ENCODE results near the gene GRK5. TPM values are rescaled to one million over a fixed set of nuclear protein-coding genes. Genes with fewer than 3 reads are reported as not detected.

Gene GRK5
- total RNA-seq, 2 experiments from 2014 or later: 11.4 to 13.3 TPM

DNA sequence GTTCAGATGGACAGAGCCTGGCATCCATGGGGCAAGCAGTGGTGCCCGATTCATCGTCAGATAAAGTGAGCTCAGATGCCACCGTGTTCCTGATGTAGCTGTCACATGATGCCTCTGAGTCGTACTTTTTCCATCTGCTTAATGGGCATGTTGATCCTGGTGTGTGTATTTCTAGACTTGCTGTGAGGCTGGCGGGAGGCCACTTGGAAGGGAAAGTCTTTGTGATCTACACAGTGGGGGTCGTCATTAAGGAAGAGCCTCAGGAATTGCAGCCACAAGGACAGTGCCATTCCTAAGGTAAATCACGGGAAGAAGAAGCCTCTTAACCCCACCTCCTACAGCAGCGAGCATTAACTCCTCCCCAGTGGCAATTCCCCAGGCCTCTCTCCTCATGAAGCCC is 272.2 kb downstream of the GRK5 start:
- ChIA-PET CTCF (interaction anchor here (0.7 to 1.7 kb wide), 5 partner anchors 8 to 34 kb away, joined by 3 to 5 read pairs (median 3); no protein-coding TSS in a partner anchor), POLR2A (no interaction called here)

DNA sequence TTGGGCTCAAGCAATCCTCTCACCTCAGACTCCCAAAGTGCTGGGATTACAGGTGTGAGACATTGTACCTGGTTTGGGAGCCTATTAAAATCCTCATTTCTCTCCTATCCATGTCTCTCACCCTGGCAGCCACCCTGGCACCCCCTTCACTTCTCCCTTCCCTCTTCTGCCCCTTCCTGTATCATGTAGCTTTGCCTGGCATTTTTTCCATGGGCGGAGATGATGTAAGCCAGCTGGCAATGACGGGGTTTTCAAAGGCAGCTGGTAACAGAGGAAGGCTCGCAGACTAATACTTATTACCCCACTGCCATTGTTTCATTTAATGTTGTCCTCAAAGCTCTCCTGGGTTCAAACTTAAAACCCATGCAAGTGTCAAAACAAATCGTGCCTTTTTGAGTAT is 273.3 kb downstream of the GRK5 start:
- ChIA-PET POLR2A (interaction anchor here (0.7 kb wide), 1 partner anchor 140 kb away, joined by 13 read pairs; no protein-coding TSS in a partner anchor), CTCF (interaction anchor here (1.3 to 1.6 kb wide), 2 partner anchors 10 to 35 kb away, joined by 3 to 5 read pairs; no protein-coding TSS in a partner anchor)

DNA sequence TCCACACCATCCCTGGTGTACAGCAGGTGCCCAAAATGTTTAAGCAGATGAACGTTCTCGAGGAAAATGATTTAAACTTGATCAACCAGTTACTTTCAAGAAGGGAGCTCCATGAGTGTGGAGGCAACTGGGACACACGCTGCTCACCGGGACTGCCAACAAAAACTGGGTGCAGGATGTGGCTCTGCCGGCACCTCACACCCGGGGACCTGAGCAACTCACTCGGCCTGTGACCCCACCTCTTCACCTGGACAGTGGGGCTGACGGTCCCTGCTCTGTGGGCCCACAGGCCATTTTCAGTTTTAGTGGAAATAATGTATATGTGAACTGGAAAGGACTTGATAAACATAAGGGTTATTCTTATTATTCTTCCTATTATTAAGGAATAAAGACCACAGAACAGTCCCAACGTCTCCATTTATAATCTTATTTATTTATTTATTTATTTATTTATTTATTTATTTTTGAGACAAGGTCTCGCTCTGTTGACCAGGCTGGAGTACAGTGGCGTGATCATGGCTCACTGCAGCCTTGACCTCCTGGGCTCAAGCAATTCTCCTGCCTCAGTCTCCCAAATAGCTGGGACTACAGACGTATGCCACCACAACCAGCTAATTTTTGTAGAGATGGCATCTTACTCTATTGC is 274.5 kb downstream of the GRK5 start:
- ChIA-PET POLR2A (no interaction called here), CTCF (interaction anchor here (1.3 kb wide), 1 partner anchor 36 kb away, joined by 3 read pairs; no protein-coding TSS in a partner anchor)

DNA sequence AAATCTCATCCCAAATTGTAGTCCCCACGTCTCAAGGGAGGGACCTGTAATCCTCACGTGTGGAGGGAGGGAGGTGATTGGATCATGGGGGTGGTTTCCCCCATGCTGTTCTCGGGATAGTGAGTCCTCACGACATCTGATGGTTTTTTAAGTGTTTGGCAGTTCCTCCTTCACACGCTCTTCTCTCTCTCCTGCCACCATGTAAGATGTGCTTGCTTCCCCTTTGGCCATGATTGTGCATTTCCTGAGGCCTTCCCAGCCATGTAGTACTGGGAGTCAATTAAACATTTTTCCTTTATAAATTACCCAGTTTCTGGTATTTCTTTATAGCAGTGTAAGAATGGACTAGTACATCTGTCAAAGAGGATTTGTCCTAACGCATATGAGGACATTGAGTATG is 275.6 kb downstream of the GRK5 start:
- CTCF ChIA-PET: no interaction called here

DNA sequence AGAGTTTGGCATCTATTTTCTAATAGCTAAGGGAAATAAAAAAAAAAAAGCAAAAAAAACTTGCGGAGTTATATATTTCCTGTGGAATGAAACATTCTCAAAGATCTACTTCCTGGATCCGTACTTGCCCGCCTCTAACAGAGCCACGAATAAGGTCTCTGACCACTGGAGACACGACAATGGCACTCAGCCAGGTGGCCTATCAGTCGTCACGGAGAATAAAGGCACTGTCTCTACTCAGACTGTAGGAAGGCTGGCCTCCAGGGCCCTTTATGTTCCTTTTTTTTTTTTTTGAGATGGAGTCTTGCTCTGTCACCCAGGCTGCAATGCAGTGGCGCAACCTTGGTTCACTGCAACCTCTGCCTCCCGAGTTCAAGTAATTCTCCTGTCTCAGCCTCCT is 276.5 kb downstream of the GRK5 start:
- ChIA-PET POLR2A (no interaction called here), CTCF (no interaction called here)

More for the DNA sequence above, 275.6 kb downstream of the GRK5 start:
- POLR2A ChIA-PET: no interaction called here

DNA sequence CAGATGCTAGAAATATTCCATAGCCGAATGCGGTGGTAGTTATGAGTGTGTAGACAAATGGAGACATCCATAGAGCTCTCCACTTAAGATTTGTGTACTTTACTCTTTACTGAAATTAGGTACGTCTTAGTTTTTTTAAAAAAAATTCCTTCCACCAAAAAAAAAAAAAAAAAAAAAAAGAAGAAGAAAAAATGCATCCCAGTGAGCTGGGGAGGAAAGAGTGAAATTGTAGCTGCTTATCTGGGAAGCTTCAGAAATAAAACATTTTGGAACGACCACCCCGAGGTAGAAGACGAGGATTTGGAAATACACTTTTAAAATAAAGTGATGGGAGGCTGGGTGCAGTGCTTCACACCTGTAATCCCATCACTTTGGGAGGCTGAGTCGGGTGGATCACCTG is 281.3 kb downstream of the GRK5 start:
- ChIA-PET POLR2A (interaction anchor here (0.6 kb wide), 2 partner anchors 55 to 108 kb away, joined by 5 to 11 read pairs; partner anchors contain the start of gene TIAL1), CTCF (interaction anchor here (1.1 to 2.2 kb wide), 6 partner anchors 43 to 73 kb away, joined by 3 to 6 read pairs (median 4); partner anchors contain the start of gene RGS10)

DNA sequence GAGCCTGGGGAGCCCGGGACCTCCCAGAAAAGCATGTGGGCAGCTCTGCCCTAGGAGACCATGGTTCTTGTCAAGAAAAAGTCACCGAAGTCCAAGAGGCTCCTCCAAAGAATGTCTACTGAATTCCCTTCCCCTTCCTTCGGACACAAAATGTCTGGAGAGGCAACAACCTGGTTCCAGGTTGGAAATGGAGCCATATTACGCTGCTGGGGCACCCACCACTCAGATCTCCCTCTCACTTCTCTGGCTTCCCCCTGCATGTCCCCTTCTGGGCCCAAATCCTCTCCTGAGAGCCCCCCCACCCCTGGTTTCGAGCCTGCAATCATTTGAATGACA is 282.6 kb downstream of the GRK5 start:
- ChIA-PET POLR2A (interaction anchor here (0.6 to 1.2 kb wide), 3 partner anchors 150 to 926 kb away, joined by 3 to 5 read pairs (median 3); partner anchors contain the start of gene GRK5), CTCF (interaction anchor here (0.5 to 2.2 kb wide), 21 partner anchors 10 to 454 kb away, joined by 3 to 7 read pairs (median 3); partner anchors contain the start of gene RGS10)

DNA sequence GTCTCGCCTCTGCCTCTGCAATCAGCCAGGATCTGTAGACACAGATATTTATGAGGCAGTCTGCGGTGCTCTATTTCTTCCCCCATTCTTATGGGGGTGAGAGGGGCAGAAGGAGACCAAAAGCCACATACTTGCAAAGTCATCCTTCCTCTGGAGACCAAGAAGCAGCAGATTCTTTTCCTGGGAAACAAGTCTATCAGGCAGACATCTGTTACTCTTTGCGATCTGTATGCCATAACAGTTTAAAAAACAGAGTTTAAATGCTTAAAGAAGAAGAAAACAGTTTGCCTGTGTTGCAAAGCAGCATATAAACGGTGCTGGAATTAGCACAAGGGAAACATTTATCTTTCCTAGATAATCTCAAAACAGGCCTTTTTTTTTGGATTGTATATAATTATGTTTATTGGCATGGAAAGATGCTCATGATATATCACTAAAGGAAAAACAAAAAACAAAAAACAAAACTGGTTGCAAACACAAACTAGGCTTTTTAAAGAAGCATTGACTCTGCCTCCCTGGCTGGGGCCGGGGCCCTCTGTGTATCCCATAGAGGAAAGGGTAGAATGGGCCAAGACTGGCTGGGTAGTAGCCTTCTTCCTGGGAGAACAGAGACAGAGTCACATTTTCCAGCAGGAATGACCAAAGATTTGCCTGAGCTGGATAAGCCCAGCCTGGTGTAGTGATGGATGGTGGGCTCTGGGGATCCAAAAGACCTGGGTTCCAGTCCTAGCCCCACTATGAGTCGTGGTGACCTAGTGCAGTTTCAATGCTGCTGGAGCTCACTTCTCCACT is 284.8 kb downstream of the GRK5 start:
- ChIA-PET CTCF (no interaction called here), POLR2A (no interaction called here)

DNA sequence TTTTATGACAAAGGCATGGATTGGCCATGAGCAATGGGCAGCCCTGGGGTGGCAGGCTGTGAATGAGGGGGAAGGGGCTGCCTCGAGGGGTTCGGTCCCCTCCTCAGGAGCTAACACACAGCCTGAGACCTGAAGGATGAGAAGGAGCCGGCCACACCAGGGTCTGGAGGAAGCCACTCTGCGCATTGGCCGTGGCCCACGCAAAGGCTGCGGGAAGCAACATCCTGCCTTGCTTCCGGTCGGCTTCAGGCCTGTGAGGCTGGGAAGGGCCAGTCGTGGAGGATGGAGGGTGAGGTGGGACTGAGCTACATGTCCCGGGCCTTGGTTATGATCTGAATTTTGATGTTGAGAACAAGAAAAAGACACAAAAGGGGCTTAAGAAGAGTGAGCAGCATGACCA is 285.8 kb downstream of the GRK5 start:
- ChIA-PET POLR2A (no interaction called here), CTCF (interaction anchor here (0.7 to 1.2 kb wide), 3 partner anchors 15 to 144 kb away, joined by 3 to 5 read pairs (median 5); no protein-coding TSS in a partner anchor)

DNA sequence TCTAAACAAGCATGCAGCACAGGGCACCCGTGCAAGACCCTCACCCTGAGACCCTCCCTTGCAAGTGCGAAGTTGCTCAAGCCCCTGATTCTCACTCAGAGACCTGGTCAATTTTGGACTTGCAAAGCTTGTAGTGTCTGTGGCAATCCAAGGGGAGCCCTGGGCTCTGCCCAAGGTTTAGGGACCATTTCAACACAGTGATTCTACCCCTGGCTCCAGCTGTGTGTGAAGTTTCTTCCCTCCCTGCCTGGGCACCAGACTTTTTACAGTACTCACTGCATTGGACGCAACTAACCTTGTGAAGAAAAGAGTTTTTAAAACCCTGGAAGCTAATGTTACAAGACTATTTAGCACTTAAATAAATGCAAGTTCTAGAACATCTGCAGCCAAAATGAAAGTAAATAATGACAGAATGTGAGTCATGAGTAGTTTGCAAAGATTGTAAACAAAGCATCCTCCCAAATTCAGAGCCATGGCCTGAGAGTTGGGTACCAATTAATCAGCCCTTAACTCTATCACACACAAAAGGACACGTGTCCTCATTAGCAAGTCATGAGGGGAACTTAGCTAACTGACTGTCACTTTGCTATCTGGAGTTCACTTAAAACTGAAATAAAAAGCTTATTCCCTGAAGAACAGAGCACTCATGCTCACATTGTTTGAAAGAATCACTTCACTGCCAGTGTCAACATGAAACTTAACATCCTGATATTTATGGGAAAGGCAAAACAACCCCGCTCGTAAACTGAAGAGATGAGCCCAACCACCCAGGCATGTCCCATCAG is 287.1 kb downstream of the GRK5 start:
- ChIA-PET POLR2A (no interaction called here), CTCF (interaction anchor here (0.7 to 1.2 kb wide), 5 partner anchors 15 to 192 kb away, joined by 3 to 5 read pairs (median 3); partner anchors contain the start of gene RGS10)

DNA sequence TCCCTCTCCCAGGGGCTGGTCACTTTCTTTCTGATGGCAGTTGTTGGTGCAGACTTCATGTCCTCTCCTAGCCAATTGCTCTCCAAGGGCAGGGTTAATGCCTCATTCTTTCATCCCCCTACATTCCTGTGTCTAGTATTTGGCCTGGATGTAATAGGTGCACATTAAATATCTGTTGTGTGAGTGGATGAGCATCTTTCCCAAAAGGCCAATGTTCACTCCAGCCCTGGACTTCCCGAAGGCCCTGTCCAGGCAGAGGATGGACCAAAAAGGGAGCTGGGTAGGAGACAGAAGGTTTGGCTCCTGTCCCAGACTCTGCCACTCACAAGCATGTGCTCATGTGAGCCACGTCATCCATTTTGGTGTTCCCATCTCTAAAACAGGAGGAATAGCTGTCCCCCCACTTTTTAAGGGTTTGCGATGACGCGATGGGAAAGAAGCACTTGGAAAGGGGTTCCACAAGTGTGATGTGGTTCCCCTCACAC is 287.7 kb downstream of the GRK5 start:
- ChIA-PET POLR2A (no interaction called here), CTCF (interaction anchor here (1.1 to 1.2 kb wide), 2 partner anchors 22 to 26 kb away, joined by 3 read pairs; no protein-coding TSS in a partner anchor)

DNA sequence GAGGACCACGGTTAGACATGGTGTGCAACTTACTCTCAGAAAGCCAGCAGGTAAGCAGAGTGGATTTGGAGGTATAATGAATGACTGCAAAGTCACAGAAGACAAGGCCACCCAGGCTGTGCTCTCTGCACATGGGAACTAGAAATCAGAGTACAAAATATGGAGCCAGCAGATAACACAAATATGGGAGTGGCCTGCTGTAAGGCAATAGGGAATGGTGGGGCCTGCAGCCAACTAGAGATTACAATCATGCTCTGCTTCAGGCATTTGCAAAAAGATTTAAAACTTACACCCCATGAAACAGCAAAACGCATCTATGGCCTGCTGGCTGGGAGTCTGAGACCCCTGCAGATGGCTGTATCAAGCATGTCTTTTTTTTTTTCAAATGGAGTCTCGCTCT is 288.2 kb downstream of the GRK5 start:
- ChIA-PET CTCF (interaction anchor here (1.1 to 1.2 kb wide), 2 partner anchors 21 to 27 kb away, joined by 3 read pairs; no protein-coding TSS in a partner anchor), POLR2A (no interaction called here)

DNA sequence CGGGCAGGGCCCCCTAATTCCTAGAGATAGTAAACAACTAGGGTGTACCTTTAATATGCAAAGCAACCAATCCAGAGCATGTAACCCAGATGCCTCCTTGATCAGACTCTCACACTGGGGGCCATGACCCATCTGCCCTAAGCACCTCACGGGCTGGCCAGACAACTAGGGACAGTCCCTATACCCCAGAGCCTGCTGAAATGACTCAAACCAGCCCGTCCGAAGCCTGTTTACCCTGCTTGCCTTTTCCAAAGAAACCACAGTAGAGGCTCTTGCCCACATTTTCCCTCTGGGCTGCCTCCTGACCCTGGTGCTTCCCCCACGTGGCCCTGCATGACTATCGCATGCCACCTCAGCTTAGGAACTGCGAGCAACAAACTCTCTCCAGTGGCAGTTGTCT is 288.9 kb downstream of the GRK5 start:
- ChIA-PET POLR2A (interaction anchor here (1.6 kb wide), 1 partner anchor 46 kb away, joined by 3 read pairs; the partner anchor contains the start of gene RGS10), CTCF (interaction anchor here (1.2 kb wide), 1 partner anchor 27 kb away, joined by 3 read pairs; no protein-coding TSS in a partner anchor)

DNA sequence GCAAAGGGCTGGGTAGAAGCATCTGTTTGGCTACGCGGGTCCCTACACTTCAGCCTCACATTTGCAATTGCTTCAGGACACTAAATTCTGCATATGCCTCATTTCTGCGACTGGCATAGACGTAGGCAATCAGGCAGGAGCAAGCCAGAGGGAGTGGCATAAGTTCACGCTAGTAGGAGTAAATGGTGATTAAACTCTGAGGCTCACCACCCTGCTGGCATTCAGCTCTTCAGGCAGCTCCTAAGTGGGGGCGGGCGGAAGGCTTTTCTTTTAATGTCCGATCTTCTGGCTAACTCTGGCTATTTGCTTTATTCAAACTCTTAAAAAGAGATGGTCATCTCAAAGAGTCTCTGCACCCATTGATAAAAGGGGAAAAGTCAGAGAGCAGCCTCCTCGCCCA is 289.9 kb downstream of the GRK5 start:
- ChIA-PET CTCF (no interaction called here), POLR2A (interaction anchor here (1.6 kb wide), 1 partner anchor 45 kb away, joined by 3 read pairs; the partner anchor contains the start of gene RGS10)

DNA sequence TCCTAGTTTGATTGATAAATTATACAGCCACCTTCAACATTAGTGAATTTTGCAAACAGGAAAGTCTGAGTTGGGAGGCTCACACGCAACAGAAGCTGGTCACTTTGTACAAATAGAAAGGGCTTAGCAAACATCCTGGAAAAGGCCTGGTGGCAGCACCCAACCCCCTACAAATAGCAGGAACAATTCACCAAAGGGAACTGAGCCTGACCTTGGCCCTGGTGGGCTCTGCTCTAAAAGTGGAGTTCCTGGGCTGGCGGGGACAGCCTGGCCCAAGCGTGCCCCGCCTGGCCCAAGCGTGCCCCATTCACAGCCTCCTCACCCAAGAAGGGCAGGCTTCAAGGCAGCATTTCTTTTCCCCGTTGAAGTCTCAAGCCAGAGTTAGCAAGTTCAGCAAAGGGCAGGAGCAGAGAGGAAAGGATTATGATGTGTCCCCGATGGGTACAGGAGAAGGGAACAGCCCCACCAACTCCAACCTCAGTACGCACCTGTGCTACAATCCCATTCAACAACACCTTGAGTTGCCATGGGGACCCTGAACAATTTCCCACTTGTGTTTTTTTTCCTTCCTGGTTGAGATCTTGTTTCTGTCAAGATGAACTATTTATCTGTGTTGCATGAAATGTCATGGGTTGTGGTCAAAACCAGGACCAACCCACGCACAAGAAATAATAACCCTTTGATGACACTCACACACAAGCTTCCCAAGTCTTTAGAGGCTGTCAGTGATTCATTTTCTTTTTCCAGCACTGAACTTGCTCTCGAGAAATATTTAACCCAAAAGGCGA is 291.7 kb downstream of the GRK5 start:
- ChIA-PET CTCF (interaction anchor here (2.2 kb wide), 1 partner anchor 10 kb away, joined by 6 read pairs; no protein-coding TSS in a partner anchor), POLR2A (no interaction called here)

DNA sequence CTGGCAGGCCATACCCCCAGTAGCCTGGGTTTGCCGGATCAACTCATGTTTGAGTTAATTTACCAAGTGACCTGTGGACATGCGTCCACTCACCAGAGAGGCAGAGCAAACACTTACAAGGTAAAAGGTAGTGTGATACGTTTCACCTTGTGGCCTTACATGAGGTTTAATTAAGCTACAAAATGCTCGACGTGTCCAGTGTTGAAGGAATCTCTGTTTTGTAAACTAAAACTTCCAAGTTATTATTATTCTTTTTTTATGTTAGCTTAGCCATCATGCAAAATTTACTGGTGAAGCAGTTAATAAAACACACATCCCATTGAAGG is 292.3 kb downstream of the GRK5 start:
- POLR2A ChIA-PET: interaction anchor here (0.5 kb wide), 1 partner anchor 320 kb away, joined by 5 read pairs; no protein-coding TSS in a partner anchor
- CTCF ChIA-PET: interaction anchor here (2.2 kb wide), 1 partner anchor 10 kb away, joined by 6 read pairs; no protein-coding TSS in a partner anchor

DNA sequence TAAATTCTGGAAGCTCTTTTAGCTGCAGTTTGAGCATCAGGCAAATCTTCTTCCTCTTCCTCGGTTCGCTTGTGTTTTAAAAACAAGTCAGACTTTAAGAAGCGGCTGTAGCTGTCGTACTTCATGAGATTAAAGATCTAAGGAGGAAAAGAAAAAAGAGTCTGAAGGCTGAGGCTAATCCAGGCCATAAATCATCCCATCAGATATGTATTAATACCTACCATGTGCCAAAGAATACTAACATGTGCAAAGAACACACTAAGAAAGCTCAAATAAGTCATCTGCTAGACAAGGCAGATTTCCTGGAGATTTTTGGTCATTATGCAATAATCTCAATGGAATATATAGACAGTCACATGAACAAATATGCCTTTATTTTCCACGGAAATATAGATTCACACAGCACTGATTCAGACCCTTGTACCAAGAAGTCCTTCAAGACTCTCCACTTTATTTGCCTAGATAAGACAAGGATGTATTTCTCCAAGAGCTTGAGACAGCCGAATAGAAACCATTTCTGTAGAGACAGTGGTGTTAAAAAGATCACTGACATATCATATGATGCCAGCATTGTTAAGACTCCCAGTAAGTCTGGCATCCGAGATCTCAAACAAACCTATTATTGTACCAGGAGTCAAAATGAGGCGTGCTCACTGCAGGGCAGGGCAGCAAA is 292.9 kb downstream of the GRK5 start:
- POLR2A ChIA-PET: interaction anchor here (0.5 to 1.0 kb wide), 3 partner anchors 17 to 320 kb away, joined by 3 to 5 read pairs (median 4); no protein-coding TSS in a partner anchor
- CTCF ChIA-PET: interaction anchor here (0.7 to 2.2 kb wide), 3 partner anchors 11 to 43 kb away, joined by 3 to 6 read pairs (median 5); partner anchors contain the start of gene RGS10

All from activated CD8-positive, alpha-beta memory T cell treated with anti-CD3 and anti-CD28 coated beads for 36 hours (primary cell).